Epidermal melanocyte (primary cell): Measurements from ENCODE around the gene TSEN54.

ENCODE experiments used
- DNase-seq: peaks from one replicate; pipeline ENCODE4 v3.0.0; 2011; ENCODE audit warnings: low spot score; ENCODE audit not compliant: insufficient read length

TSEN54 gene

GRCh38 chr17:75564195-75564594 lies 47.9 kb downstream of the TSEN54 start:
- no peak for DNase-seq

- no peak for DNase-seq
These were observed 48.7 kb downstream of the TSEN54 start for GRCh38 chr17:75565066-75565465.

GRCh38 chr17:75565618-75566017 lies 49.3 kb downstream of the TSEN54 start:
- DNase-seq: no peak

GRCh38 chr17:75566416-75566815 lies 50.1 kb downstream of the TSEN54 start:
- no peak for DNase-seq

GRCh38 chr17:75566834-75567233 lies 50.5 kb downstream of the TSEN54 start:
- no peak for DNase-seq

- DNase-seq: no peak
These were observed 52.3 kb downstream of the TSEN54 start for GRCh38 chr17:75568412-75569255.

- no peak for DNase-seq
These were observed 53.8 kb downstream of the TSEN54 start for GRCh38 chr17:75570034-75570676.

- no peak for DNase-seq
These were observed 54.4 kb downstream of the TSEN54 start for GRCh38 chr17:75570772-75571171.

GRCh38 chr17:75571197-75571884 lies 55.0 kb downstream of the TSEN54 start:
- no peak for DNase-seq

GRCh38 chr17:75571885-75572215 lies 55.5 kb downstream of the TSEN54 start:
- DNase-seq: no peak

GRCh38 chr17:75572713-75573539 lies 56.6 kb downstream of the TSEN54 start:
- no peak for DNase-seq

- DNase-seq: no peak
These were observed 57.2 kb downstream of the TSEN54 start for GRCh38 chr17:75573540-75573957.

GRCh38 chr17:75573994-75574393 lies 57.7 kb downstream of the TSEN54 start:
- DNase-seq: no peak
